ENCODE data around the gene NOTCH3.
A peak's percentile ranks its signal among the peaks of the same experiment; 100 is the strongest.

The NOTCH3 gene

GRCh38 chr19:15235781-15236180, 35.0 kb upstream of the NOTCH3 start:
- H3K4me3 ChIP-seq (replicated peaks; ENCODE audit: low read depth, low read length) = no peak overlapping the region
- TF ChIP-seq, protein P1, sequence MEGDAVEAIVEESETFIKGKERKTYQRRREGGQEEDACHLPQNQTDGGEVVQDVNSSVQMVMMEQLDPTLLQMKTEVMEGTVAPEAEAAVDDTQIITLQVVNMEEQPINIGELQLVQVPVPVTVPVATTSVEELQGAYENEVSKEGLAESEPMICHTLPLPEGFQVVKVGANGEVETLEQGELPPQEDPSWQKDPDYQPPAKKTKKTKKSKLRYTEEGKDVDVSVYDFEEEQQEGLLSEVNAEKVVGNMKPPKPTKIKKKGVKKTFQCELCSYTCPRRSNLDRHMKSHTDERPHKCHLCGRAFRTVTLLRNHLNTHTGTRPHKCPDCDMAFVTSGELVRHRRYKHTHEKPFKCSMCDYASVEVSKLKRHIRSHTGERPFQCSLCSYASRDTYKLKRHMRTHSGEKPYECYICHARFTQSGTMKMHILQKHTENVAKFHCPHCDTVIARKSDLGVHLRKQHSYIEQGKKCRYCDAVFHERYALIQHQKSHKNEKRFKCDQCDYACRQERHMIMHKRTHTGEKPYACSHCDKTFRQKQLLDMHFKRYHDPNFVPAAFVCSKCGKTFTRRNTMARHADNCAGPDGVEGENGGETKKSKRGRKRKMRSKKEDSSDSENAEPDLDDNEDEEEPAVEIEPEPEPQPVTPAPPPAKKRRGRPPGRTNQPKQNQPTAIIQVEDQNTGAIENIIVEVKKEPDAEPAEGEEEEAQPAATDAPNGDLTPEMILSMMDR (IDR thresholded peaks at IDR 0.05; ENCODE audit: low read depth, low read length, missing control alignments) = no peak
- DNase-seq (ENCODE audit: extremely low read depth, low read depth) = no peak

- TF ChIP-seq, protein P1 (IDR thresholded peaks at IDR 0.05; ENCODE audit: low read depth, low read length, missing control alignments) = no peak
- no peak for DNase-seq (ENCODE audit: extremely low read depth, low read depth)
- H3K4me3 ChIP-seq (replicated peaks; ENCODE audit: low read depth, low read length) = no peak overlapping the region
Observed at GRCh38 chr19:15234431-15235130, 33.8 kb upstream of the NOTCH3 start.

- DNase-seq (ENCODE audit: extremely low read depth, low read depth) = no peak
- no peak overlapping the region for H3K4me3 ChIP-seq (replicated peaks; ENCODE audit: low read depth, low read length)
- TF ChIP-seq, protein P1 (IDR thresholded peaks at IDR 0.05; ENCODE audit: low read depth, low read length, missing control alignments) = no peak
Observed at GRCh38 chr19:15231271-15231670, 30.5 kb upstream of the NOTCH3 start.

GRCh38 chr19:15227261-15227660, 26.5 kb upstream of the NOTCH3 start:
- no peak overlapping the region for H3K4me3 ChIP-seq (replicated peaks; ENCODE audit: low read depth, low read length)
- no peak for DNase-seq (ENCODE audit: extremely low read depth, low read depth)
- TF ChIP-seq, protein P1 (IDR thresholded peaks at IDR 0.05; ENCODE audit: low read depth, low read length, missing control alignments) = no peak

- no peak for DNase-seq (ENCODE audit: extremely low read depth, low read depth)
- no peak overlapping the region for H3K4me3 ChIP-seq (replicated peaks; ENCODE audit: low read depth, low read length)
- TF ChIP-seq, protein P1 (IDR thresholded peaks at IDR 0.05; ENCODE audit: low read depth, low read length, missing control alignments) = no peak
Observed at GRCh38 chr19:15225760-15226159, 25.0 kb upstream of the NOTCH3 start.

- H3K4me3 ChIP-seq (replicated peaks; ENCODE audit: low read depth, low read length) = peak overlapping the region; percentile 51
- DNase-seq (ENCODE audit: extremely low read depth, low read depth) = no peak
- TF ChIP-seq, protein P1 (IDR thresholded peaks at IDR 0.05; ENCODE audit: low read depth, low read length, missing control alignments) = no peak
Observed at GRCh38 chr19:15223649-15224361, 23.0 kb upstream of the NOTCH3 start.

Data from HFF-Myc (cell line).